Uterus (tissue), 4 donors: ENCODE measurements around the gene SNTB2. TPM values are rescaled to one million over a fixed set of nuclear protein-coding genes. Genes with fewer than 3 reads are reported as not detected.

Experiments
- DNase-seq, 2 donors: peaks; one replicate each; pipeline ENCODE4 v3.0.0-alpha.2; 2019 to 2020
- H3K27ac ChIP-seq, 2 donors: fragments of 200-600 bp; sonication (generic); 1 replicate in 1 of 2; 2 replicates in 1 of 2; pipeline ENCODE4 v1.5.1; 2016 to 2018
- H3K27me3 ChIP-seq, 2 donors: fragments of 200-600 bp; sonication (generic); one replicate each; pipeline ENCODE4 v1.5.1; 2018 to 2019; ENCODE audit warnings: control low read depth in 1 of 2
- H3K36me3 ChIP-seq, 2 donors: fragments of 200-600 bp; sonication (generic); one replicate each; pipeline ENCODE4 v1.5.1; 2019; ENCODE audit warnings: control low read depth in 1 of 2
- H3K4me1 ChIP-seq, 2 donors: fragments of 200-600 bp; sonication (generic); one replicate each; pipeline ENCODE4 v1.5.1; 2018 to 2019; ENCODE audit warnings: control low read depth in 1 of 2
- H3K4me3 ChIP-seq, 2 donors: fragments of 200-600 bp; sonication (generic); 1 replicate in 1 of 2; 2 replicates in 1 of 2; pipeline ENCODE4 v1.5.1; 2018 to 2019; ENCODE audit warnings: mild to moderate bottlenecking in 1 of 2
- H3K9me3 ChIP-seq, 2 donors: fragments of 200-600 bp; sonication (generic); one replicate each; pipeline ENCODE4 v1.5.1; 2019; ENCODE audit warnings: control low read depth in 1 of 2
- POLR2A ChIP-seq, 2 donors: fragments of 450-650 bp; IDR thresholded peaks; one replicate each; pipeline ENCODE4 v1.6.1; 2016; ENCODE audit warnings: antibody characterized with exemption in 2 of 2, mild to moderate bottlenecking in 1 of 2, moderate library complexity in 1 of 2
- intact Hi-C: fragments of 100-400 bp; cut with DNase I; formaldehyde crosslinking; loops from one replicate; pipeline ENCODE4 v1.15.1; 2023; ENCODE audit warnings: low total_unique reads
- total RNA-seq, 4 donors: library from RNA; depleted of rRNA in 3 of 4; stranded (reverse); fragments of >200 nt in 3 of 4; gene quantifications; one replicate each; pipeline versions ENCODE4 v1.1.0 to v1.2.4, GENCODE V29; 2014 to 2023
- TF ChIP-seq, protein P1 (sequence below), 4 experiments: fragments of 200-600 bp in 2 of 4; fragments of 450-650 bp in 2 of 4; sonication (generic) in 2 of 4; IDR thresholded peaks; one replicate each; pipeline ENCODE4 v1.5.1; 2016 to 2019; ENCODE audit warnings: antibody characterized with exemption in 4 of 4, mild to moderate bottlenecking in 2 of 4, moderate library complexity in 1 of 4
- donor health status: DM: yes; HTN: yes; CAD: no.

Gene SNTB2
- total RNA-seq, 4 donors from 2014 or later, result 28.2 to 88.0 (median 59.5) TPM

DNA sequence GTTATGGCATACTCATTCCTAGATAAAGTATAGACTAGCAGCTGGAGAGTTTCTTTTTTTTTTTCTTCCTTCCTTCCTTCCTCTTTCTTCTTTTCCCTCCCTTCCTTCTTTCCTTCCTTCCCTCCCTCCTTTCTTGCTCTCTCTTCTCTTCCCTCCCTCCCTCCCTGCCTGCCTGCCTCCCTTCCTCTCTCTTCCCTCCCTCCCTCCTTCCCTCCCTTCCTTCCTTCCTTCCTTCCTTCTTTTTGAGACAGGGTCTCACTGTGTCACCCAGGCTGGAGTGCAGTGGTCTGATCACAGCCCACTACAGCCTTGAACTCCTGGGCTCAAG lies 7.0 kb upstream of the SNTB2 start:
- Histone ChIP-seq H3K4me1 (peaks cover 0 to 8% of the 10 kb centered on the region in 2 donors), H3K36me3 (no peaks in the 10 kb centered on the region), H3K9me3 (no peaks in the 10 kb centered on the region), H3K27ac (peak overlapping the region; percentile 78 to 82), H3K27me3 (no peaks in the 10 kb centered on the region), H3K4me3 (no peak overlapping the region)
- intact Hi-C loops, result no loop called here
- no peak for TF ChIP-seq POLR2A (IDR thresholded peaks at IDR 0.05)
- TF ChIP-seq, protein P1, sequence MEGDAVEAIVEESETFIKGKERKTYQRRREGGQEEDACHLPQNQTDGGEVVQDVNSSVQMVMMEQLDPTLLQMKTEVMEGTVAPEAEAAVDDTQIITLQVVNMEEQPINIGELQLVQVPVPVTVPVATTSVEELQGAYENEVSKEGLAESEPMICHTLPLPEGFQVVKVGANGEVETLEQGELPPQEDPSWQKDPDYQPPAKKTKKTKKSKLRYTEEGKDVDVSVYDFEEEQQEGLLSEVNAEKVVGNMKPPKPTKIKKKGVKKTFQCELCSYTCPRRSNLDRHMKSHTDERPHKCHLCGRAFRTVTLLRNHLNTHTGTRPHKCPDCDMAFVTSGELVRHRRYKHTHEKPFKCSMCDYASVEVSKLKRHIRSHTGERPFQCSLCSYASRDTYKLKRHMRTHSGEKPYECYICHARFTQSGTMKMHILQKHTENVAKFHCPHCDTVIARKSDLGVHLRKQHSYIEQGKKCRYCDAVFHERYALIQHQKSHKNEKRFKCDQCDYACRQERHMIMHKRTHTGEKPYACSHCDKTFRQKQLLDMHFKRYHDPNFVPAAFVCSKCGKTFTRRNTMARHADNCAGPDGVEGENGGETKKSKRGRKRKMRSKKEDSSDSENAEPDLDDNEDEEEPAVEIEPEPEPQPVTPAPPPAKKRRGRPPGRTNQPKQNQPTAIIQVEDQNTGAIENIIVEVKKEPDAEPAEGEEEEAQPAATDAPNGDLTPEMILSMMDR (IDR thresholded peaks at IDR 0.05), result no peak
- no peak for DNase-seq

DNA sequence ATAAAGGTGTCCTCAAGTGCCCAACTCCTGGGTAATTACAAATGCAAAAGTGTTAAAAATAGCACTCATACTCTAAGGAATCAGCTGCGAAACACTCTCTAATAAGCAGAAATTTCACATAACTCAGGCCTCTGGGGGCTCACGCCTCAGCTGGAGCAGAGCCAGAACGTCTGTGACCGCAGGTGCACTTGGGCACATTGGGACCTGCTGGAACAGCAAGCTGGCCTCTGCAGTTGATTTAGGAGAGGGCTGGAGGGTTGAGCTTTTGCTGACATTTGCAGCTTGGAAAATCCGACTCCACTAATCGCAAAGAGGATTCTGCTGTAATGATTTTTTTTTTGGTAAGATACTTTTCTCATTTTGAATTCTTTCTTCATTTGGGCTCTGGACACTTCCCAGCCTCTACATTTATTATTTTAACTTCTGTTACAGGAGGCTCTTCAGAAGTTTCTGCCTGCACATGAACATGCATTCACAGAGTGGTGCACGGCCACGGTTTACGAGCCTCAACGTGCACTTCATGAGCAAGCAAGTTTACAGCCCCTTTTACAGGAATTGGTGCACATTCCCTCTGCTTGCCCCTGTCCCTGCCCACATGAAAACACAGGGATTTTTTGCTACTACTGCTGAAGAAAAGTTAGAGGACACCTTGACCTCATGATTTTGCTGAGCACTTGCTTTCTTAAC lies 4.1 kb upstream of the SNTB2 start:
- TF ChIP-seq, protein P1 (IDR thresholded peaks at IDR 0.05), result no peak
- no peak for TF ChIP-seq POLR2A (IDR thresholded peaks at IDR 0.05)
- no peak overlapping the region for H3K4me3 ChIP-seq
- H3K36me3 ChIP-seq, result no peaks in the 10 kb centered on the region
- no peak for DNase-seq
- peaks cover 0 to 8% of the 10 kb centered on the region in 2 donors for H3K4me1 ChIP-seq
- intact Hi-C loops, result no loop called here
- no peaks in the 10 kb centered on the region for H3K9me3 ChIP-seq
- H3K27me3 ChIP-seq, result no peaks in the 10 kb centered on the region
- H3K27ac ChIP-seq, result peak overlapping the region; percentile 54 to 59

DNA sequence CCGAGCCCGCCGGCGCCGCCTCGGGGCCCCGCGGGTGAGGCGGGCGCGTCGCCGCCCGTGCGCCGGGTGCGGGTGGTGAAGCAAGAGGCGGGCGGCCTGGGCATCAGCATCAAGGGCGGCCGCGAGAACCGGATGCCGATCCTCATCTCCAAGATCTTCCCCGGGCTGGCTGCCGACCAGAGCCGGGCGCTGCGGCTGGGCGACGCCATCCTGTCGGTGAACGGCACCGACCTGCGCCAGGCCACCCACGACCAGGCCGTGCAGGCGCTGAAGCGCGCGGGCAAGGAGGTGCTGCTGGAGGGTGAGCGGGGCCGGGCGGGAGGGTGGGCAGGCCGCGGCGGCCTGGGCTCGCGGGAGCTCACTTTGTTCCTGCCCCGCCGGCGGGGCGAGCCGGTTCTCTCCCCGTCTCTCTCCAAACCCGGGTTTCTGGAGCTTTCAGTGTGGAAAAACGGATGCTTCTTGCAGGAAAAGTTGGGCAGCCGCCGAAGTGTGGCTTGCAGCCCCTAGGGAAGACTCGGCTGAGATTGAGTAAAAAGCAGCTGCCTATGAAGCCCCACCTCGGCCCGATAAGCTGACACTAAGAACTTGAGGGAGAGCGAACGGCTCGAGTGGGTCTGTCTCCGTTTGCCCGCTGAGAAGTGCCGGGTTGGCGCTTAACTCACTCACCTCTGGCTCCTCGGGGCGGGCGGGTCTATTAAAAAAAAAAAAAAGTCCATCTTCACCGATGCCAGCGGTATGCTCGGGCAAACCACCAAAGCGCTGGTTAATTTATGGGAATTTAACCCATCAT lies 677 bp downstream of the SNTB2 start:
- H3K4me3 ChIP-seq, result peak overlapping the region; percentile 67 to 97
- H3K36me3 ChIP-seq, result no peaks in the 10 kb centered on the region
- TF ChIP-seq, protein P1 (IDR thresholded peaks at IDR 0.05), result no peak
- TF ChIP-seq POLR2A (IDR thresholded peaks at IDR 0.05), result no peak
- peak overlapping the region; percentile 89 to 95 for H3K27ac ChIP-seq
- intact Hi-C loops, result no loop called here
- H3K9me3 ChIP-seq, result no peaks in the 10 kb centered on the region
- H3K27me3 ChIP-seq, result no peaks in the 10 kb centered on the region
- DNase-seq, result peak; percentile 49 to 53
- peaks cover 4 to 5% of the 10 kb centered on the region in 2 donors for H3K4me1 ChIP-seq

DNA sequence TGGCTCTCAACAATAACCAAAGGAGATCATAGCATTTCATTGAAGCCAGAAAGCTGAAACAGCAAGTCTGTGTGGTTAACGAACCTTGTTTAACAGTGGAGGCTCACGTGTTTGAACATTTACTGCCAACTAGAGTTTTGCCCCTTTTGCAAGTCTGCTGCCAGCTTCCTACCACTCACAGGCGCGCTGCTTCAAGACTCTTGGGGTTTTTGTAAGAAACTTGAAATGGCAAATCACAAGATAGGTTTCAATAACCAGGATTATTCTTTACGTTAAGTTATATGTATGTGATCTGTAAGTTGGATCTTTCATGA lies 1.2 kb downstream of the SNTB2 start:
- H3K4me1 ChIP-seq, result peaks cover 4 to 5% of the 10 kb centered on the region in 2 donors
- H3K27ac ChIP-seq, result peak overlapping the region; percentile 89 to 95
- intact Hi-C loops, result no loop called here

More for the DNA sequence above, 1.2 kb downstream of the SNTB2 start:
- Histone ChIP-seq H3K9me3 (no peaks in the 10 kb centered on the region), H3K4me3 (peak overlapping the region; percentile 67 to 97), H3K36me3 (no peaks in the 10 kb centered on the region), H3K27me3 (no peaks in the 10 kb centered on the region)
- no peak for TF ChIP-seq POLR2A (IDR thresholded peaks at IDR 0.05)
- TF ChIP-seq, protein P1 (IDR thresholded peaks at IDR 0.05), result no peak
- DNase-seq, result no peak
